Umbilical cord (tissue), 2 donors: ENCODE data around the gene ANKHD1. TPM values are rescaled to one million over a fixed set of nuclear protein-coding genes. Genes with fewer than 3 reads are reported as not detected.

Experiments used
- DNase-seq: peaks from one replicate; pipeline ENCODE4 v3.0.0-alpha.2; 2015; ENCODE audit warnings: low spot score
- total RNA-seq: library from RNA; depleted of rRNA; stranded (reverse); fragments of >200 nt; gene quantifications from one replicate; pipeline ENCODE4 v1.2.3, GENCODE V29; 2014; ENCODE audit warnings: low replicate concordance; ENCODE audit not compliant: insufficient read depth

Gene ANKHD1
- total RNA-seq = 104 TPM

GRCh38 chr5:140401362-140402257, at the start of gene ANKHD1:
Gene ANKHD1, plus strand, starts transcription at chr5:140401833. Its CDS starts 135 bp downstream, at chr5:140401968.
- DNase-seq = peak; percentile 100

DNA sequence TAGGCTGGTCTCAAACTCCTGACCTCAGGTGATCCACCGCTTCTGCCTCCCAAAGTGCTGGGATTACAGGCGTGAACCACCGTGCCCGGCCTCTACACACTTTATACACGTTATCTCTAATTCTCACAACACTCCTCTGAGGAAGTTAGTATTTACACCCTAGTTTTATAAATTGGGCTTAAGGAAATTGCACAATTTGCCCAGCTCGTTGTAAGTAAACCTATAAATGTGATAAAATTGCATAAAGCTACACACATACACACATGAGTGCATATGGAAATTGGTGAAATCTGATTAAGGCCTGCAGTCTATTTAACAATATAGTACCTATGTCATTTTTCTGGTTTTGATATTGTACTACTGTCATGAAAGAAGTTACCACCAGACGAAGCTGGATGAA, 46.1 kb upstream of the ANKHD1 start:
- DNase-seq = no peak

DNA sequence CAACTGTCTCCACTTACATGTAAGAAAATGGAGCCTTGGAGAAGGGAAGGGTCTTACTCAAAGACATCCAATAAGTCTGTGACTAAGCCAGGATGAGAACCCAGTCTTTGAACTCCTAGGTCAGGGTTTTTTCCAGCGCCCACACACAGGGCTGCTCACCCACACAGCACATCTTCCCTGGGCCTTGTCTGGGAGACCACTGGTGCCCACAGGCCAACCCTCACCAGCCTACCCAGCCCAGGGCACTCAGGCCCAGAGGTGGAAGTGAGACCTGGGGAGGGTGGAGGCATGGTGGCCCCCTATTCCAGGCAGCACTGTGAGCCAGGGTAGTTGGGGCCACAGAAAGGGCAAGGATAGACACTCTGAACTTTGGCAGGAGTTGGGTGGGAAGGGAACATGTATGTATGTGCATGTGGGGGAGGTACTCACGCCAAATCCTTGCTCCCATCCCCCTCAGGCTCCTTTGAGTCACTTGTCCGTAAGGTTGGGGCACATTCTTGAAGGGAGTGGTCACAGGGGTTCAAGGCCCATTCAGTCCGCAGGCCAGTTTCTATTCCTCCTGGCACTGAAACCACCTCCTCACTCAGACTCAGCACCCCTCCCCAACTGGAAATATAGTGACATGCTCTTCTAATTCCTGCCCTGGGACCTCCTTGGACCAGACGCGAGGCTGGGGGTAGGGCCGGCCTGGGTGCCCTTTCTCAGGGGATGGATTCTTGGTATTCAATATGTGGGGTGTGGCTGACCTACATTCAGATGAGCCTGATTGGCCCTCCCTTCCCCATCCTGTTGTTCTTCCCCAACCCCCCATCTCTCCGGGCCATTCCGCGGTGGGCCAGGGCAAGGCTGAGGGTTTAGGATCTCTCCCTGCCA, 44.5 kb upstream of the ANKHD1 start:
- DNase-seq = no peak

GRCh38 chr5:140357726-140358093, 43.9 kb upstream of the ANKHD1 start:
- peak; percentile 85 for DNase-seq

DNA sequence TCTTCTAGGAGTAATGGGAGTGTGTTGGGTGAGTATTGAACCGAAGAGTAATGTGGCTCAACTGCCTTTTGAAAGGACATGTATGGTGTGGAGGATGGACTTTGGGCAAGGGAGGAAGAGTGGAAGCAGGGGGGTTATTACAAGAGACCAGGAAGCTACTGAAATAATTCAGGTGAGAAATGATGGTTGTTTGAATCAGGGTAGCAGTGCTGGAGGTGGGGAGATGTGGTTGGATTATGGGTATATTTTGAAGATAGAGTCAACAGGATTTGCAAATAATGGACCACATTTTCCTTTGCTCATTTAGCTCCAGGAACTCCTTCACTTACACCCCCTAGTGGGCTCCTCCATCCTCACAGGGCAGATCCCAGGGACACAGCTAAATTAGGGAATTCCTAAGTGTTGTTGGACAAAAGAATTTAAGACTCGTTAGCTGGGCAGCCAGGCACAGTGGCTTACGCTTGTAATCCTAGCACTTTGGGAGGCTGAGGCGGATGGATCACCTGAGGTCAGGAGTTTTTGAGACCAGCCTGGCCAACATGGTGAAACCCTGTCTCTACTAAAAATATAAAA, 42.8 kb upstream of the ANKHD1 start:
- DNase-seq = no peak

DNA sequence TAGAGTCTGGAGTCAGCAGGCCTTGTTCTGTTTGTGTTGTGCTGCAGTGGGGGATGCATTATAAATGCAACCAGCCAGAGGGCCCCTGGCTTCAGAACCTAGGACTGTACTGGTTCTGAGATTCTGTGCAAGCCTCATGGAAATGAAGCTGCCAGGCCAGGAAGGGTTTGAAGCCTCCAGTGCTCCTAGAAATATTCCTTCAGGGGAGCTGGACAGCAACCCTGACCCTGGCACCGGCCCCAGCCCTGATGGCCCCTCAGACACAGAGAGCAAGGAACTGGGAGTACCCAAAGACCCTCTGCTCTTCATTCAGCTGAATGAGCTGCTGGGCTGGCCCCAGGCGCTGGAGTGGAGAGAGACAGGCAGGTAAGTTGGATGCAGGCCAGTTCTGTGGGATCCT, 41.5 kb upstream of the ANKHD1 start, which contains the start of gene SLC4A9:
SLC4A9 (plus strand) TSS at position 94 of the 400 bp plus-strand sequence; CDS start at position 137, 43 bp downstream.
- DNase-seq = no peak

- DNase-seq = no peak
These were observed 40.8 kb upstream of the ANKHD1 start for GRCh38 chr5:140360681-140361479.

DNA sequence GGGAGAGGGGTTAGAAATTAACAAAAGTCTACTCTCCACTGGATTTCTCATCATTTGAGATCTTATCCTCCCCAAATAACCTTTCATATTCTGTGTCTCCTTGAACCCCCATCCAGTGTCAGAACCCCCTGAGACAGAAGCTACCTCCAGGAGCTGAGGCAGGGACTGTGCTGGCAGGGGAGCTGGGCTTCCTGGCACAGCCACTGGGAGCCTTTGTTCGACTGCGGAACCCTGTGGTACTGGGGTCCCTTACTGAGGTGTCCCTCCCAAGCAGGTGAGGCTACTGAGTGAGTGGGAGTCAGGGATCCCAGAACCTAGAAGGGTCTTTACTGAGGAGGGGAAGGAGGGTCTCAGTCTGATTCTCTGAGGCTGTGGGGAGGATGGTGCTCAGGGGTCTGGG, 39.7 kb upstream of the ANKHD1 start:
- no peak for DNase-seq

- no peak for DNase-seq
These were observed 39.3 kb upstream of the ANKHD1 start for GRCh38 chr5:140362311-140362710.

GRCh38 chr5:140362875-140363630, 38.6 kb upstream of the ANKHD1 start:
- peak; percentile 47 for DNase-seq

DNA sequence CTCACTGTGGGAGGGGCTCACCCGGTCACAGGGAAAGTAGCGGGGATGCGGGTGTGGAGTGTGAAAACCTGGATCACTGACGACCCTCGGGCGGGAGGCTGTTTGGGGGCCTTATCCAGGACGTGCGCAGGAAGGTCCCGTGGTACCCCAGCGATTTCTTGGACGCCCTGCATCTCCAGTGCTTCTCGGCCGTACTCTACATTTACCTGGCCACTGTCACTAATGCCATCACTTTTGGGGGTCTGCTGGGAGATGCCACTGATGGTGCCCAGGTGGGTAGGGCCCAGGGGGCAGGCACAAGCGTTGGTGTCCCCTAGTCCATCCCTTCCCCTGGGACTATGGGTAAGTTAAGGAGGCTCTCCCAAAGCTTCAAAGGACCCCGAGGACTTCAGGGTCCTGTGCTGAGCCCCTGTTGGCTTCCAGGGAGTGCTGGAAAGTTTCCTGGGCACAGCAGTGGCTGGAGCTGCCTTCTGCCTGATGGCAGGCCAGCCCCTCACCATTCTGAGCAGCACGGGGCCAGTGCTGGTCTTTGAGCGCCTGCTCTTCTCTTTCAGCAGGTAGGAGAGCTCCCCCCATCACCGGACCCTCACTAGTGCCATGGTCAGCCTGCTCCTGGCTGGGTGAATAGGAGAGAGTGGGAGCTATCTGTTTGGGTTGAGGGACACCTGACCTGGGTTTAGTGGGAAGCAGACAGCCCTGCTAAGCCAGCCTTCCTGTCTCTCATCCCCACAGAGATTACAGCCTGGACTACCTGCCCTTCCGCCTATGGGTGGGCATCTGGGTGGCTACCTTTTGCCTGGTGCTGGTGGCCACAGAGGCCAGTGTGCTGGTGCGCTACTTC, 37.8 kb upstream of the ANKHD1 start:
- no peak for DNase-seq

DNA sequence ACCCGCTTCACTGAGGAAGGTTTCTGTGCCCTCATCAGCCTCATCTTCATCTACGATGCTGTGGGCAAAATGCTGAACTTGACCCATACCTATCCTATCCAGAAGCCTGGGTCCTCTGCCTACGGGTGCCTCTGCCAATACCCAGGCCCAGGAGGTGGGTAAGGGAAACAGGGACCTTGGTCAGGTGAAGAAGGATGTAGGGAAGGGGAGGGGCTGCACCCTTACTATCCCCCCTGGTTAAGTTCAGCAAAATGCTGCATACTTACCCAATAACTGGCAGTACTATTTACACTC, 37.2 kb upstream of the ANKHD1 start:
- no peak for DNase-seq

DNA sequence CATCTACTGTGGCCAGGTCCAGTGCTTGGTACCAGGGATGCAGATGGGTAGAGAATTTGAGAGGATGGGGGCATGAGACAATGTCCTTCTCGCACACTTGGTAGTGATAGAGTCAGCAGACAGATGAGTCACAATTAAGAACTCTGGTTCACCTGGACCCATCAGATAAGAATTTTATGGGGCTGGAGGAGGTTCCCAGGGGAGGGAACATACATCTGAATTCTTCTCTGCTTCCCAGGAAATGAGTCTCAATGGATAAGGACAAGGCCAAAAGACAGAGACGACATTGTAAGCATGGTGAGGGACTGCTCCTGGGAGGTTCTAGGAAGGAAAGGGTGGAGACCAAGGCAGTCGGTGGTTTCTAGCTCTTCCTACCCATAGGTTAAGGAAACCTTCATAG, 36.4 kb upstream of the ANKHD1 start:
- no peak for DNase-seq

DNA sequence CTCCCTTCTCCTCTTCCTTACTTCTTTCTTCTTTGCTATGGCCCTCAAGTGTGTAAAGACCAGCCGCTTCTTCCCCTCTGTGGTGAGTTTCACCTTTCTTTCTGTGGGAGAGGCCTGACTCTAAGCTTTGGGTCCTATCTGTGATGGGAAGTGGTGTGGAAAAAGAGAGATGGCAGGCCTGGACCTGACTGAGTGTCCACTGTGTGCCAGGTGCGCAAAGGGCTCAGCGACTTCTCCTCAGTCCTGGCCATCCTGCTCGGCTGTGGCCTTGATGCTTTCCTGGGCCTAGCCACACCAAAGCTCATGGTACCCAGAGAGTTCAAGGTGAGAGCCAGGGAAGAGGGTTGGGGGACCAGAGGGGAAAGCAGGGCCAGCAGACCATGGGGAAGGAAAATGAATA, 35.7 kb upstream of the ANKHD1 start:
- DNase-seq = no peak

- DNase-seq = no peak
These were observed 34.9 kb upstream of the ANKHD1 start for GRCh38 chr5:140366589-140367255.

GRCh38 chr5:140367256-140368013, 34.2 kb upstream of the ANKHD1 start:
- DNase-seq = no peak

DNA sequence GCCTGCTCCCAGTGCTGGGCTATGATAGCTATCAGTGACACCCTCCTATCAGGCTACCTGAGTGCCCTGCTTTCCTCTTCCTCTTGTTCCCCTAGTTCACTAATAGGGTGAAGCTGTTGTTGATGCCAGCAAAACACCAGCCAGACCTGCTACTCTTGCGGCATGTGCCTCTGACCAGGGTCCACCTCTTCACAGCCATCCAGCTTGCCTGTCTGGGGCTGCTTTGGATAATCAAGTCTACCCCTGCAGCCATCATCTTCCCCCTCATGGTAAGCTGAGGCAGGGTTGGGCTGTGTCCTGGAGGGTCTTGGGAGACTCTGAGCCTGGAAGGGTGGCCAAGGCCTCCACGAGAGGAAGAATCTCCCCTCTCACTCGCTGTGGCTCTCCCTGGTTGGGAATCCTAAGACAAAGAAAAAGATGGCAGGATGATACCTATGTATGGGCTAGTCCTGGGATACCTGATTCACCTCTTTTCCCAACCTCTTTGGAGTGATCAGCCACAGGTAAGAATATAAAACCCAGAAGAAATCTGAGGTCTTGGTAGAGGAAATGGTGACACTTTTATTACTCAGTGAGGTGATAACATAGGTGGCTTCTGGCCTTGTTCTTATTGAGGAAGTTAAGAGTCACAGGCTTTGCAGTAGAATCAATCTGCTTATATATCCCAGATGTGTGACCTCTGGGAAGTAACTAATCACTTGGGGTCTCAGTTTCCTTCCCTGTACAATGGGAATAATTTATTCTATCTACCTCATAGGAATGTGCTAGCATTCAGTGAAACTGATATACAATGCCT, 30.1 kb upstream of the ANKHD1 start:
- DNase-seq = no peak
